Nephron progenitor cell (in vitro differentiated cells): ENCODE data around the gene GRAMD2B.
"Not testable (repeated sequence)": the region's sequence is repeated elsewhere in the genome, so short reads cannot be mapped to it uniquely, and the experiment has no call there.

Experiments used
- DNase-seq: peaks from one replicate; pipeline ENCODE4 v3.0.0; 2021
- H3K27ac Mint-ChIP-seq: 2 replicates; pipeline ENCODE4 v1.8.0; 2021; ENCODE audit warnings: mild to moderate bottlenecking, moderate library complexity, mixed read lengths
- H3K27me3 Mint-ChIP-seq: 2 replicates; pipeline ENCODE4 v1.8.0; 2021; ENCODE audit warnings: mild to moderate bottlenecking, low read depth, mixed read lengths; ENCODE audit not compliant: poor library complexity
- H3K36me3 Mint-ChIP-seq: 2 replicates; pipeline ENCODE4 v1.8.0; 2021; ENCODE audit warnings: low read depth, mixed read lengths
- H3K4me1 Mint-ChIP-seq: 2 replicates; pipeline ENCODE4 v1.8.0; 2021; ENCODE audit warnings: mixed read lengths
- H3K4me3 Mint-ChIP-seq: 2 replicates; pipeline ENCODE4 v1.8.0; 2021; ENCODE audit warnings: mild to moderate bottlenecking, moderate library complexity, mixed read lengths
- H3K9me3 Mint-ChIP-seq: 2 replicates; pipeline ENCODE4 v1.8.0; 2021; ENCODE audit warnings: mild to moderate bottlenecking, moderate library complexity, mixed read lengths
- TF ChIP-seq, protein P1 (sequence below): fragments of 200-600 bp; sonication (generic); IDR thresholded peaks from 2 replicates; pipeline ENCODE4 v1.5.0; 2021; ENCODE audit warnings: antibody characterized with exemption

GRAMD2B gene

DNA sequence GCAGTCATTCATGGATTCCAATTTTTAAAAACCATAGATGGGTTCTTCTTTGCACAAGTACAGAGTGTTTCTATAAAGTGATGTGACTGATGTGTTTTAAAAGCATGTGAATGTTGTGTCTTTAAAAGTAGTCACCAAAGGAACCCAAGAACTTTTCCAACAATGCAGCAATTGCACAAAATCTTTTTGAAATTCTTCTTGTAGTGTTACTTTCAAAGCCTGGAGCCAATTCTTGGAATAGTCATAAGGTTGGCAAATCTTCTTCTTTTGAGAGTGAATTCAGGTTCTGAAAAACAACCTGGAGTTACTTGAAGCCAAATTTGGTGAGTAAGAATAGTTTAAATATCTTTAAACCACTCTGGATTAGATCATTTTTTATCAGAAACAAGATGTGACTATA lies 10.5 kb downstream of the GRAMD2B start:
- Mint-ChIP-seq H3K27ac (no peak overlapping the region), H3K4me1 (peaks cover 39% of the 10 kb centered on the region), H3K4me3 (no peak overlapping the region), H3K9me3 (peaks cover 8% of the 10 kb centered on the region), H3K36me3 (peaks cover 18% of the 10 kb centered on the region), H3K27me3 (peaks cover 4% of the 10 kb centered on the region)
- no peak for DNase-seq
- TF ChIP-seq, protein P1, sequence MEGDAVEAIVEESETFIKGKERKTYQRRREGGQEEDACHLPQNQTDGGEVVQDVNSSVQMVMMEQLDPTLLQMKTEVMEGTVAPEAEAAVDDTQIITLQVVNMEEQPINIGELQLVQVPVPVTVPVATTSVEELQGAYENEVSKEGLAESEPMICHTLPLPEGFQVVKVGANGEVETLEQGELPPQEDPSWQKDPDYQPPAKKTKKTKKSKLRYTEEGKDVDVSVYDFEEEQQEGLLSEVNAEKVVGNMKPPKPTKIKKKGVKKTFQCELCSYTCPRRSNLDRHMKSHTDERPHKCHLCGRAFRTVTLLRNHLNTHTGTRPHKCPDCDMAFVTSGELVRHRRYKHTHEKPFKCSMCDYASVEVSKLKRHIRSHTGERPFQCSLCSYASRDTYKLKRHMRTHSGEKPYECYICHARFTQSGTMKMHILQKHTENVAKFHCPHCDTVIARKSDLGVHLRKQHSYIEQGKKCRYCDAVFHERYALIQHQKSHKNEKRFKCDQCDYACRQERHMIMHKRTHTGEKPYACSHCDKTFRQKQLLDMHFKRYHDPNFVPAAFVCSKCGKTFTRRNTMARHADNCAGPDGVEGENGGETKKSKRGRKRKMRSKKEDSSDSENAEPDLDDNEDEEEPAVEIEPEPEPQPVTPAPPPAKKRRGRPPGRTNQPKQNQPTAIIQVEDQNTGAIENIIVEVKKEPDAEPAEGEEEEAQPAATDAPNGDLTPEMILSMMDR = no peak

DNA sequence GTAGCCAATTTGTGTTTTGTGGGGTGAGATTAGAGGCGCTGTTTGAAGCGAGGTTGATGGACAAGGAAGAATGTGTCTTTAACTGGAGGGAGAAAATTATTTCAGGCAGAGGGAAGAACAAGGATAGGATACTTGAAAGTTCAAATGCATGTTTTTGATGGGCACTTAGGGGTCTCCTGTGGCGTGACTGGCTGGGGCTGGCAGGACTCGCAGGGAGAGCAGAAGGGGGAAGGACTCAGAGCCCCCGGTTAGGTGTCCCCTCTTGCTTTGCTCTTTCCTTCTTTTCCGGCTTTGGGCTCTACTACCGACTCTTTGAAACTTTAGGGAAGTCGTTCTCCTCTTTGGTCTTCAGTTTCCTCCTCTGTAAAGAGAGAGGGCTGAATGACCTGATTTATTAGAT lies 12.1 kb downstream of the GRAMD2B start:
- Mint-ChIP-seq H3K4me3 (no peak overlapping the region), H3K36me3 (peaks cover 31% of the 10 kb centered on the region), H3K27ac (no peak overlapping the region), H3K4me1 (peaks cover 37% of the 10 kb centered on the region), H3K27me3 (no peaks in the 10 kb centered on the region), H3K9me3 (peaks cover 17% of the 10 kb centered on the region)
- no peak for DNase-seq
- TF ChIP-seq, protein P1 = no peak

DNA sequence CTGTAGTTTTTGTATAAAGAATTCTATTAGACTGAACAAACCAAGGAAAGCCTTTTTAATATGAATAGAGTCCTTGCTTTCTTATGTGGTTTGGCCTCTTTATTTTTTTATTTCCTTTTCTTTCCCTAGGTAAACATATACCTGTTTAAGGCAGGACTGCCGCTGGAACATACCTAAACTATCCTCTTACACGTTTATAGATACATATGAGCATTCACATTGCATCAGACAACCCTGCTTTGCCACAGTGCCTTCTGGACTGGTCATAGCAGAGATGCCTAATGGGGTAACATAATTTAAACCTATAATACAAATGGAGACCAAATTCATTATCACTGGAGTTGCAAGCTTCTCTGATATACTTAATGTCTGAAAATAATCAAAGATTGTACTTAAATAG lies 12.5 kb downstream of the GRAMD2B start:
- H3K4me3 Mint-ChIP-seq = no peak overlapping the region
- peaks cover 21% of the 10 kb centered on the region for H3K9me3 Mint-ChIP-seq
- peaks cover 37% of the 10 kb centered on the region for H3K4me1 Mint-ChIP-seq
- H3K27ac Mint-ChIP-seq = no peak overlapping the region
- TF ChIP-seq, protein P1 = no peak
- H3K27me3 Mint-ChIP-seq = no peaks in the 10 kb centered on the region
- peaks cover 35% of the 10 kb centered on the region for H3K36me3 Mint-ChIP-seq
- no peak for DNase-seq

DNA sequence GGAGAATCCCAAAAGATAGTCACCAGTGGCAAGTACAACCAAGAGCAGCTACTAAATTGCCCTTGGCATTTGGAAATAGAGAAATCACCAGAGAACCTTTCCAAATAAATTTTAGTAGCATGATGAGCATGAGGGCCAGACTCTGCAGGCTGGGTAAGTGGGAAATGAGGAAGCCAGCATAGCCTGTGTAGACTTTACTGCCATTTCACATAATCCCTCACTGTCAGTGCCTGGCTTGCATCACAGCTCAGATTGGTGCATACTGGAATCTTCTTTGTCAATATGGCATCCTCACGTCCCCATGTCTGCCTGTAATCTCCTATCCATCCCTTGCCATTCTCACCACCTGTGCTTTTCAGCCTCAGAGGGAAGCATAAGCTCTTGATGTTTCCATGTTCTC lies 14.5 kb downstream of the GRAMD2B start:
- Mint-ChIP-seq H3K27me3 (peaks cover 3% of the 10 kb centered on the region), H3K27ac (no peak overlapping the region), H3K36me3 (peaks cover 35% of the 10 kb centered on the region), H3K4me3 (no peak overlapping the region), H3K9me3 (peaks cover 21% of the 10 kb centered on the region), H3K4me1 (peaks cover 34% of the 10 kb centered on the region)
- TF ChIP-seq, protein P1 = no peak
- no peak for DNase-seq

DNA sequence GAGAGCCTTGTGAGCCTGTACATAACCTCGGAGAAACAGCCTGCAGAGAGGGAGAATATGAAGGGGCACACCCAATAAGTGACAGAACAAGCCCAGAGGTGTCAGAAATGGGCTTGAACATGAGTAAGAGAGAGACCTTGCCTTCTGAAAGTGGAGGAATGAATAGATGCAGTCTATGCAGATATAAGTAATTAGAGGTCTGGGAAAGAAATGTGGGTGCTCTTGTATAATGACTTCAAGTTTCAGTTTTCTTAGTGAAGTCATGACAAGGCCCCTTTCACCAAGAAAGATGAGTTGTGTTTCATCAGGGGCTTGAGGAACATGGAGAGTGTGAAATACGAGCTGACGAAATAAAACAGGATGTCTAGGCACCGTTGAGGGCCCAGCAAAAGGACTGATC lies 15.1 kb downstream of the GRAMD2B start:
- Mint-ChIP-seq H3K4me3 (no peak overlapping the region), H3K36me3 (peaks cover 35% of the 10 kb centered on the region), H3K27ac (peak overlapping the region; percentile 2), H3K27me3 (peaks cover 3% of the 10 kb centered on the region), H3K9me3 (peaks cover 21% of the 10 kb centered on the region), H3K4me1 (peaks cover 32% of the 10 kb centered on the region)
- TF ChIP-seq, protein P1 = no peak
- no peak for DNase-seq

DNA sequence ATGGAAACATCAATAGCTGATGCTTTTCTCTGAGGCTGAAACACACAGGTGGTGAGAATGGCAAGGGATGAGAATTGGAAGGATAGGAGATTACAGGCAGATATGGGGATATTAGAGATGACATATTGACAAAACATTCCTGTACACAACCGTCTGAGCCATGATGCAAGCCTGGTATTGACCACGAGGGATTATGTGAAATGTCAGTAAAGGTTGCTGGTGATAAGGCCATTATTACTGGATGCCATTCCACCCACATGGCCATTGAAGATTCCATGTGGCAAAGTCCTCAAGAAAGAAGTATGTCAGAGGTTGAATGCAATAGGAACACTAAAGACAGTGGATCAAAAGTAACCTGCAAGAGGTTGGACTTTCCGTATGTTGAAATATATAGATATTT lies 15.7 kb downstream of the GRAMD2B start:
- H3K9me3 Mint-ChIP-seq = peaks cover 21% of the 10 kb centered on the region
- H3K27me3 Mint-ChIP-seq = peaks cover 3% of the 10 kb centered on the region
- peaks cover 35% of the 10 kb centered on the region for H3K36me3 Mint-ChIP-seq
- no peak for DNase-seq
- H3K4me3 Mint-ChIP-seq = no peak overlapping the region
- TF ChIP-seq, protein P1 = no peak
- H3K27ac Mint-ChIP-seq = no peak overlapping the region
- H3K4me1 Mint-ChIP-seq = peaks cover 36% of the 10 kb centered on the region

DNA sequence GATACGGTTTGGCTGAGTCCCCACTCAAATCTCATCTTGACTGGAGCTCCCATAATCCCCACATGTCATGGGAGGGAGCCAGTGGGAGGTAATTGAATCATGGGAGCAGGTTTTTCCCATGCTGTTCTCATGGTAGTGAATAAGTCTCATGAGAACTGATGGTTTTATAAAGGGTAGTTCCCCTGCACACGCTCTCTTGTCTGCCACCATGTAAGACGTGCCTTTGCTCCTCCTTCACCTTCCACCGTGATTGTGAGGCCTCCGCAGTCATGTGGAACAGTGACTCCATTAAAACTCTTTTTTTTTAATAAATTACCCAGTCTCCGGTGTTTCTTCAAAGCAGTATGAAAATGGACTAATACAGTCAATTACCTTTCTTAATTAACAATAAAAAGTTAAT lies 16.5 kb downstream of the GRAMD2B start:
- Mint-ChIP-seq H3K4me1 (peaks cover 36% of the 10 kb centered on the region), H3K36me3 (peaks cover 35% of the 10 kb centered on the region), H3K9me3 (peaks cover 21% of the 10 kb centered on the region)
- not testable (repeated sequence) for DNase-seq, H3K27me3 Mint-ChIP-seq, H3K4me3 Mint-ChIP-seq, H3K27ac Mint-ChIP-seq
